Fibroblast of mammary gland (primary cell): ENCODE data around the gene NR6A1.

ENCODE experiments used
- DNase-seq: peaks from one replicate; pipeline ENCODE4 v3.0.0-alpha.2; 2010; ENCODE audit warnings: low read depth
- H3K4me3 ChIP-seq: 2 replicates; pipeline ENCODE4 v1.5.1; 2011; ENCODE audit warnings: low read depth, mild to moderate bottlenecking, low read length, moderate library complexity; ENCODE audit not compliant: control insufficient read depth
- CTCF ChIP-seq: conservative IDR thresholded peaks from 2 replicates; pipeline ENCODE4 v1.5.1; 2011; ENCODE audit warnings: low read depth, low read length, inconsistent platforms; ENCODE audit not compliant: control insufficient read depth, insufficient read depth

The NR6A1 gene

GRCh38 chr9:124469011-124469832 is 301.9 kb downstream of the NR6A1 start:
- no peak for TF ChIP-seq CTCF
- DNase-seq = no peak
- no peak overlapping the region for H3K4me3 ChIP-seq

GRCh38 chr9:124468061-124468740 is 302.9 kb downstream of the NR6A1 start:
- no peak for TF ChIP-seq CTCF
- H3K4me3 ChIP-seq = no peak overlapping the region
- DNase-seq = no peak

GRCh38 chr9:124467410-124468060 is 303.6 kb downstream of the NR6A1 start:
- no peak for DNase-seq
- H3K4me3 ChIP-seq = no peak overlapping the region
- no peak for TF ChIP-seq CTCF
